RPMI8226 (cell line): ENCODE data around the gene TEX14.
A peak's percentile ranks its signal among the peaks of the same experiment; 100 is the strongest.

ENCODE experiments used
- DNase-seq: peaks from one replicate; pipeline ENCODE4 v3.0.0-alpha.2; 2015

TEX14 gene

GRCh38 chr17:58648236-58648635, 43.6 kb downstream of the TEX14 start:
- DNase-seq, result no peak

- DNase-seq, result no peak
These were observed 48.7 kb downstream of the TEX14 start for GRCh38 chr17:58643147-58643546.

GRCh38 chr17:58641887-58642311, 49.9 kb downstream of the TEX14 start:
- DNase-seq, result no peak

- DNase-seq, result no peak
These were observed 51.6 kb downstream of the TEX14 start for GRCh38 chr17:58640202-58640601.

GRCh38 chr17:58639681-58640080, 52.2 kb downstream of the TEX14 start:
- no peak for DNase-seq

- no peak for DNase-seq
These were observed 54.8 kb downstream of the TEX14 start for GRCh38 chr17:58637011-58637570.

GRCh38 chr17:58632324-58633314, 59.2 kb downstream of the TEX14 start:
- no peak for DNase-seq

GRCh38 chr17:58631523-58632323, 60.1 kb downstream of the TEX14 start:
- peak; percentile 92 for DNase-seq

GRCh38 chr17:58630883-58631522, 60.8 kb downstream of the TEX14 start:
- peak; percentile 54 for DNase-seq

GRCh38 chr17:58626905-58627304, 64.9 kb downstream of the TEX14 start:
- DNase-seq, result no peak

- no peak for DNase-seq
These were observed 67.1 kb downstream of the TEX14 start for GRCh38 chr17:58624751-58625150.

GRCh38 chr17:58621174-58621573, 70.7 kb downstream of the TEX14 start:
- peak; percentile 92 for DNase-seq

GRCh38 chr17:58618336-58618735, 73.5 kb downstream of the TEX14 start:
- DNase-seq, result no peak

GRCh38 chr17:58617563-58617962, 74.3 kb downstream of the TEX14 start:
- no peak for DNase-seq

- DNase-seq, result no peak
These were observed 75.8 kb downstream of the TEX14 start for GRCh38 chr17:58615768-58616659.

- no peak for DNase-seq
These were observed 76.9 kb downstream of the TEX14 start for GRCh38 chr17:58614859-58615459.

GRCh38 chr17:58611331-58611730, 80.5 kb downstream of the TEX14 start:
- DNase-seq, result no peak

GRCh38 chr17:58606934-58607333, 84.9 kb downstream of the TEX14 start:
- DNase-seq, result no peak

- no peak for DNase-seq
These were observed 85.9 kb downstream of the TEX14 start for GRCh38 chr17:58605986-58606385.

- DNase-seq, result no peak
These were observed 86.4 kb downstream of the TEX14 start for GRCh38 chr17:58605470-58605869.

- no peak for DNase-seq
These were observed 89.9 kb downstream of the TEX14 start for GRCh38 chr17:58601976-58602375.
